ENCODE data around the gene TMEM156. TPM values are rescaled to one million over a fixed set of nuclear protein-coding genes. Genes with fewer than 3 reads are reported as not detected.

The TMEM156 gene
- total RNA-seq, 2 donors from 2014 or later, result 0.77 TPM; not detected in 1

DNA sequence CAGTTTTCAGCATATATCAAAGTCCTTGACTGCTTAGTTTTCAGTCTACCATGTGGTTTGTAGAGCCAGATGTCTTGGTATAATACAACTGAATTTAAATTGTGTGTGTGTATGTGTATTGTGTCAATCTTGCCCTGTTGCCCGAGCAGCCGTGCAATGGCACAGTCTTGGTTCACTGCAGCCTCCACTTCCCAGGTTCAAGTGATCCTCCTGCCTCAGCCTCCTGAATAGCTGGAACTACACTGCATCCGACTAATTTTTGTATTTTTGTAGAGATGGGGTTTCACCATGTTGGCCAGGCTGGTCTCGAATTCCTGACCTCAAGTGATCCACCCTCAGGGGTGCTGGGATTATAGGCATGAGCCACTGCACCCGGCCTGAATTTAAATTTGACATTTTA lies 23.8 kb upstream of the TMEM156 start:
- no peak for DNase-seq
- Histone ChIP-seq H3K4me3 (no peak overlapping the region), H3K27ac (no peak overlapping the region), H3K9ac (ENCODE audit: low read depth in 2 of 2, low read length in 2 of 2) (no peak overlapping the region), H3K27me3 (no peaks in the 10 kb centered on the region), H3K4me1 (no peaks in the 10 kb centered on the region), H3K9me3 (no peaks in the 10 kb centered on the region), H3K36me3 (no peaks in the 10 kb centered on the region)
- TF ChIP-seq, protein P1, sequence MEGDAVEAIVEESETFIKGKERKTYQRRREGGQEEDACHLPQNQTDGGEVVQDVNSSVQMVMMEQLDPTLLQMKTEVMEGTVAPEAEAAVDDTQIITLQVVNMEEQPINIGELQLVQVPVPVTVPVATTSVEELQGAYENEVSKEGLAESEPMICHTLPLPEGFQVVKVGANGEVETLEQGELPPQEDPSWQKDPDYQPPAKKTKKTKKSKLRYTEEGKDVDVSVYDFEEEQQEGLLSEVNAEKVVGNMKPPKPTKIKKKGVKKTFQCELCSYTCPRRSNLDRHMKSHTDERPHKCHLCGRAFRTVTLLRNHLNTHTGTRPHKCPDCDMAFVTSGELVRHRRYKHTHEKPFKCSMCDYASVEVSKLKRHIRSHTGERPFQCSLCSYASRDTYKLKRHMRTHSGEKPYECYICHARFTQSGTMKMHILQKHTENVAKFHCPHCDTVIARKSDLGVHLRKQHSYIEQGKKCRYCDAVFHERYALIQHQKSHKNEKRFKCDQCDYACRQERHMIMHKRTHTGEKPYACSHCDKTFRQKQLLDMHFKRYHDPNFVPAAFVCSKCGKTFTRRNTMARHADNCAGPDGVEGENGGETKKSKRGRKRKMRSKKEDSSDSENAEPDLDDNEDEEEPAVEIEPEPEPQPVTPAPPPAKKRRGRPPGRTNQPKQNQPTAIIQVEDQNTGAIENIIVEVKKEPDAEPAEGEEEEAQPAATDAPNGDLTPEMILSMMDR (IDR thresholded peaks at IDR 0.05), result no peak
- intact Hi-C loops (cut with DNase I), result no loop called here

- H3K27ac ChIP-seq, result no peak overlapping the region
- TF ChIP-seq, protein P1 (IDR thresholded peaks at IDR 0.05), result no peak
- H3K4me1 ChIP-seq, result no peaks in the 10 kb centered on the region
- H3K9ac ChIP-seq (ENCODE audit: low read depth in 2 of 2, low read length in 2 of 2), result no peak overlapping the region
- H3K36me3 ChIP-seq, result no peaks in the 10 kb centered on the region
- H3K9me3 ChIP-seq, result no peaks in the 10 kb centered on the region
- no peaks in the 10 kb centered on the region for H3K27me3 ChIP-seq
- no peak overlapping the region for H3K4me3 ChIP-seq
- intact Hi-C loops (cut with DNase I), result no loop called here
- DNase-seq, result no peak
These were observed 22.3 kb upstream of the TMEM156 start for GRCh38 chr4:39054497-39054896.

DNA sequence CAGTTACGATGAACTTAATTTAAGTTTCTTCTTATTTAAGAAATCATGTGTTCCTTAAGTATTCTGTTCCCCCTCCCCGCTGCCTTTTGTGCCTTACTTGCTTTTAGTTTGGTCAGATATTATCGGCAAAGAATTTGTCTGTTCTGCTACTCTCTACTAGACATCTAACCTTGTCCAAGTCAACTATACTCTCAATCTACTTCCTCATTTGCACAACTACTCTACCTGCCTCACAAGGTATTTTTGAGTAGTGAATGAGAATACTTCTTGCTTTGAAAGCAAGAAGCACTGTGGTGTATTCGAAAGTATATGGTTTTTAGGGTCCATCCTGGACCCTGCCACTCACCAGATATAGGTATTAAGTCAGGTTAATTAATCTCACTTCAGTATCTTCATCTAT lies 21.8 kb upstream of the TMEM156 start:
- TF ChIP-seq, protein P1 (IDR thresholded peaks at IDR 0.05), result no peak
- intact Hi-C loops (cut with DNase I), result no loop called here

GRCh38 chr4:39051492-39051891 lies 19.3 kb upstream of the TMEM156 start:
- TF ChIP-seq, protein P1 (IDR thresholded peaks at IDR 0.05), result no peak
- intact Hi-C loops (cut with DNase I), result no loop called here
- Histone ChIP-seq H3K36me3 (no peaks in the 10 kb centered on the region), H3K27ac (no peak overlapping the region), H3K4me3 (no peak overlapping the region), H3K9me3 (no peaks in the 10 kb centered on the region), H3K9ac (ENCODE audit: low read depth in 2 of 2, low read length in 2 of 2) (no peak overlapping the region), H3K27me3 (no peaks in the 10 kb centered on the region), H3K4me1 (no peaks in the 10 kb centered on the region)
- no peak for DNase-seq

More for the DNA sequence above, 21.8 kb upstream of the TMEM156 start:
- DNase-seq, result no peak
- Histone ChIP-seq H3K4me1 (no peaks in the 10 kb centered on the region), H3K4me3 (no peak overlapping the region), H3K9ac (ENCODE audit: low read depth in 2 of 2, low read length in 2 of 2) (no peak overlapping the region), H3K9me3 (no peaks in the 10 kb centered on the region), H3K27ac (no peak overlapping the region), H3K27me3 (no peaks in the 10 kb centered on the region), H3K36me3 (no peaks in the 10 kb centered on the region)

GRCh38 chr4:39050590-39050989 lies 18.4 kb upstream of the TMEM156 start:
- Histone ChIP-seq H3K4me1 (no peaks in the 10 kb centered on the region), H3K27ac (no peak overlapping the region), H3K36me3 (no peaks in the 10 kb centered on the region), H3K9me3 (no peaks in the 10 kb centered on the region), H3K27me3 (no peaks in the 10 kb centered on the region), H3K9ac (ENCODE audit: low read depth in 2 of 2, low read length in 2 of 2) (no peak overlapping the region), H3K4me3 (no peak overlapping the region)
- no peak for DNase-seq
- intact Hi-C loops (cut with DNase I), result no loop called here
- TF ChIP-seq, protein P1 (IDR thresholded peaks at IDR 0.05), result no peak

DNA sequence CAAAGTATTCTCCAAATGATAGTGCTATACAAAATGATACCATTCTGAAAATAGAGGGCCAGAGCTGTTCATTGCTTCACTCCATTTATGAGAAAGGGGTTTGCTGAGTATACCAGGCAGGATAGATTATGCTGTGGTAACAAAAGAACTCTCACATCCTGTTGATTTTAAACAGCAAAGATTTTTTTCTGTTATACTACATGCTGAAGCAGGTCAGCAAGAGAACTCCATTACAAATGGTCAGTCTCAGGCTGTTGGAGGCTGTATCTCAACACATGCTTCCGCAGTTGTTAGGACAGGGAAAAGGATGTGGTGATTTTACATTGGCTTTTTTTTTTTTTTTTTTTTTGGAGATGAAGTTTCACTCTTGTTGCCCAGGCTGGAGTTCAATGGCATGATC lies 16.1 kb upstream of the TMEM156 start:
- H3K4me1 ChIP-seq, result no peaks in the 10 kb centered on the region
- no peak overlapping the region for H3K27ac ChIP-seq

More for the DNA sequence above, 16.1 kb upstream of the TMEM156 start:
- H3K4me3 ChIP-seq, result no peak overlapping the region
- no peaks in the 10 kb centered on the region for H3K9me3 ChIP-seq
- H3K9ac ChIP-seq (ENCODE audit: low read depth in 2 of 2, low read length in 2 of 2), result no peak overlapping the region
- intact Hi-C loops (cut with DNase I), result no loop called here
- H3K36me3 ChIP-seq, result no peaks in the 10 kb centered on the region
- H3K27me3 ChIP-seq, result no peaks in the 10 kb centered on the region
- DNase-seq, result no peak
- TF ChIP-seq, protein P1 (IDR thresholded peaks at IDR 0.05), result no peak
